B cell (primary cell): Measurements from ENCODE around the gene ASH1L. TPM values are rescaled to one million over a fixed set of nuclear protein-coding genes. Genes with fewer than 3 reads are reported as not detected.
"Not testable (repeated sequence)": the region's sequence is repeated elsewhere in the genome, so short reads cannot be mapped to it uniquely, and the experiment has no call there.

Source experiments
- ATAC-seq: fragments of 200-7000 bp; cut with Tn5 transposase; one replicate; pipeline ENCODE4 v1.10.0; 2021; ENCODE audit warnings: low read depth, mild to moderate bottlenecking, moderate number of reproducible peaks, moderate library complexity
- CTCF ChIA-PET: fragments of 350-600 bp; sonication (Branson Sonifier 250); formaldehyde crosslinking; loops from one replicate; lab custom pipeline; 2021; ENCODE audit warnings: antibody characterized with exemption, inconsistent platforms; lab: Charles Lee
- POLR2A ChIA-PET: fragments of 350-600 bp; sonication (Branson Sonifier 250); formaldehyde crosslinking; loops from one replicate; lab custom pipeline; 2021; ENCODE audit warnings: antibody characterized with exemption; lab: Charles Lee
- DNase-seq: peaks from one replicate; pipeline ENCODE4 v3.0.0; 2013
- H2AFZ ChIP-seq: 2 replicates; pipeline ENCODE4 v1.6.1; 2012; ENCODE audit warnings: mild to moderate bottlenecking, low read depth, low read length; ENCODE audit not compliant: insufficient read depth, poor library complexity, severe bottlenecking
- H3K27ac ChIP-seq, 2 donors: 1 replicate in 1 of 2; 2 replicates in 1 of 2; pipeline ENCODE4 v1.5.1; 2012 to 2013; ENCODE audit warnings: low read length in 2 of 2, mild to moderate bottlenecking in 2 of 2, moderate library complexity in 1 of 2
- H3K27me3 ChIP-seq, 4 experiments: fragments of 200-600 bp in 1 of 4; sonication (generic) in 1 of 4; replicated peaks in 1 of 4; 1 replicate in 2 of 4; 2 replicates in 2 of 4; pipeline versions ENCODE4 v1.6.1 to v1.7.0; 2013 to 2016; ENCODE audit warnings: low read length in 3 of 4, mild to moderate bottlenecking in 2 of 4, mixed read lengths in 1 of 4, moderate library complexity in 1 of 4; ENCODE audit not compliant: insufficient read depth in 4 of 4, control insufficient read depth in 3 of 4; ENCODE audit errors: control extremely low read depth in 1 of 4
- H3K36me3 ChIP-seq, 2 experiments: replicated peaks in 1 of 2; 1 replicate in 1 of 2; 2 replicates in 1 of 2; pipeline versions ENCODE4 v1.6.1 to v1.7.1; 2013; ENCODE audit warnings: low read length in 1 of 2; ENCODE audit not compliant: insufficient read depth in 2 of 2, control insufficient read depth in 1 of 2; ENCODE audit errors: control extremely low read depth in 1 of 2, extremely low read depth in 1 of 2
- H3K4me1 ChIP-seq, 2 donors: fragments of 200-600 bp in 1 of 2; sonication (generic) in 1 of 2; 1 replicate in 1 of 2; 2 replicates in 1 of 2; pipeline versions ENCODE4 v1.5.1 to v1.6.1; 2013 to 2017; ENCODE audit warnings: low read length in 2 of 2; ENCODE audit not compliant: control insufficient read depth in 2 of 2, insufficient read depth in 2 of 2
- H3K4me2 ChIP-seq: replicated peaks from 2 replicates; pipeline ENCODE3; 2012; ENCODE audit warnings: mild to moderate bottlenecking, low read depth, low read length; ENCODE audit not compliant: poor library complexity, severe bottlenecking
- H3K4me3 ChIP-seq, 5 experiments: fragments of 200-600 bp in 1 of 5; sonication (generic) in 1 of 5; 1 replicate in 3 of 5; 2 replicates in 2 of 5; pipeline versions ENCODE4 v1.5.1 to v1.7.0; 2011 to 2016; ENCODE audit warnings: low read length in 4 of 5, mild to moderate bottlenecking in 4 of 5, low read depth in 2 of 5, control low read depth in 1 of 5, moderate library complexity in 1 of 5; ENCODE audit not compliant: insufficient read depth in 1 of 5; ENCODE audit errors: control extremely low read depth in 1 of 5, extremely low read depth in 1 of 5
- H3K79me2 ChIP-seq: fragments of 200-600 bp; sonication (generic); one replicate; pipeline ENCODE4 v1.6.0; 2016; ENCODE audit warnings: low read length; ENCODE audit not compliant: control insufficient read depth, insufficient read depth
- H3K9ac ChIP-seq: fragments of 200-600 bp; sonication (generic); 2 replicates; pipeline ENCODE4 v1.6.1; 2017; ENCODE audit warnings: mild to moderate bottlenecking, low read length, moderate library complexity
- H3K9me3 ChIP-seq, 3 donors: one replicate each; pipeline versions ENCODE4 v1.6.1 to v1.7.1; 2013; ENCODE audit warnings: low read length in 2 of 3; ENCODE audit not compliant: control insufficient read depth in 2 of 3, insufficient read depth in 1 of 3; ENCODE audit errors: control extremely low read depth in 1 of 3
- H4K20me1 ChIP-seq: 2 replicates; pipeline ENCODE4 v1.6.0; 2012; ENCODE audit warnings: mild to moderate bottlenecking, low read length; ENCODE audit not compliant: insufficient read depth, control insufficient read depth, poor library complexity, severe bottlenecking
- H3K27ac Mint-ChIP-seq: one replicate; pipeline ENCODE4 v1.8.0; 2021; ENCODE audit warnings: mixed read lengths
- H3K27me3 Mint-ChIP-seq: one replicate; pipeline ENCODE4 v1.8.0; 2021; ENCODE audit warnings: mixed read lengths
- H3K4me1 Mint-ChIP-seq: one replicate; pipeline ENCODE4 v1.8.0; 2021; ENCODE audit warnings: mixed read lengths
- H3K4me3 Mint-ChIP-seq: one replicate; pipeline ENCODE4 v1.8.0; 2021; ENCODE audit warnings: mixed read lengths
- H3K9me3 Mint-ChIP-seq: one replicate; pipeline ENCODE4 v1.8.0; 2022; ENCODE audit warnings: mixed read lengths; ENCODE audit not compliant: insufficient read depth
- EZH2 ChIP-seq: IDR thresholded peaks from 2 replicates; pipeline ENCODE4 v1.6.1; 2012; ENCODE audit warnings: borderline replicate concordance, low read depth, mild to moderate bottlenecking, moderate library complexity, low read length; ENCODE audit not compliant: insufficient read depth, poor library complexity, severe bottlenecking
- WGBS: methylation state at CpG from one replicate; pipeline ENCODE4 v1.1.5; 2013; ENCODE audit warnings: missing lambda C conversion rate; ENCODE audit not compliant: insufficient coverage; 5-methylcytosine and 5-hydroxymethylcytosine counted together
- intact Hi-C: fragments of 100-400 bp; cut with micrococcal nuclease; formaldehyde crosslinking; loops from one replicate; pipeline ENCODE4 v1.10.0; 2022
- polyA plus RNA-seq: library from polyadenylated mRNA; depleted of rRNA; stranded (reverse); fragments of >200 nt; gene quantifications from 2 replicates; pipeline ENCODE4 v1.2.3, GENCODE V29; 2012
- total RNA-seq, 2 donors: library from RNA; stranded (reverse); fragments of 120-200 nt in 1 of 2; gene quantifications; 1 replicate in 1 of 2; 2 replicates in 1 of 2; pipeline versions ENCODE4 v1.2.3 to v1.2.4, GENCODE V29; 2013 to 2022
- TF ChIP-seq, protein P1 (sequence below): fragments of 200-600 bp; IDR thresholded peaks from one replicate; pipeline ENCODE4 v1.8.0; 2022; ENCODE audit warnings: antibody characterized with exemption, mild to moderate bottlenecking

ASH1L gene
- total and polyA plus RNA-seq, 2 donors (not counting 1 experiment from before 2014, with no cell fraction given) = 17.7 to 124 TPM

DNA sequence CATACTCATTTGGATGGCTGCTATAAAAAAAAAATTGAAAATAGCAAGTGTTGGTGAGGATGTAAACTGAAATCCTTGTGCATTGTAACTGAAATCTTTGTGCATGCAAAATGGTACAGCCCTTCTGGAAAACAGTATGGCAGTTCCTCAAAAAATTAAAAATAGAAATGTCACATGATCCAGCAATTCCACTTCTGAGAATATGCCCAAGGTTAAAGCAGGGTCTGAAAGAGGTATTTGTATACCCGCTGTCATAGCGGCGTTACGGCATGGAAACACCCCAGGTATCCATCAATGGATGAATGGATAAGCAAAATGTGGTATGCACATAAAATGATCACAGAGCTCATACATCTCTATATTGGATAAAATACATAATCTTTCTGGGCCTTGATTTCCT lies 125.2 kb downstream of the ASH1L start:
- Histone ChIP-seq H3K36me3 (peaks cover 4 to 29% of the 10 kb centered on the region in 2 experiments), H2AFZ (no peak overlapping the region), H3K9ac (no peak overlapping the region), H3K4me3 (no peak overlapping the region), H3K27me3 (no peaks in the 10 kb centered on the region), H3K4me2 (no peak overlapping the region), H3K4me1 (no peaks in the 10 kb centered on the region), H3K79me2 (peaks cover 33% of the 10 kb centered on the region), H3K27ac (no peak overlapping the region), H4K20me1 (peaks cover 5% of the 10 kb centered on the region), H3K9me3 (no peaks in the 10 kb centered on the region)
- TF ChIP-seq, protein P1, sequence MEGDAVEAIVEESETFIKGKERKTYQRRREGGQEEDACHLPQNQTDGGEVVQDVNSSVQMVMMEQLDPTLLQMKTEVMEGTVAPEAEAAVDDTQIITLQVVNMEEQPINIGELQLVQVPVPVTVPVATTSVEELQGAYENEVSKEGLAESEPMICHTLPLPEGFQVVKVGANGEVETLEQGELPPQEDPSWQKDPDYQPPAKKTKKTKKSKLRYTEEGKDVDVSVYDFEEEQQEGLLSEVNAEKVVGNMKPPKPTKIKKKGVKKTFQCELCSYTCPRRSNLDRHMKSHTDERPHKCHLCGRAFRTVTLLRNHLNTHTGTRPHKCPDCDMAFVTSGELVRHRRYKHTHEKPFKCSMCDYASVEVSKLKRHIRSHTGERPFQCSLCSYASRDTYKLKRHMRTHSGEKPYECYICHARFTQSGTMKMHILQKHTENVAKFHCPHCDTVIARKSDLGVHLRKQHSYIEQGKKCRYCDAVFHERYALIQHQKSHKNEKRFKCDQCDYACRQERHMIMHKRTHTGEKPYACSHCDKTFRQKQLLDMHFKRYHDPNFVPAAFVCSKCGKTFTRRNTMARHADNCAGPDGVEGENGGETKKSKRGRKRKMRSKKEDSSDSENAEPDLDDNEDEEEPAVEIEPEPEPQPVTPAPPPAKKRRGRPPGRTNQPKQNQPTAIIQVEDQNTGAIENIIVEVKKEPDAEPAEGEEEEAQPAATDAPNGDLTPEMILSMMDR = no peak
- TF ChIP-seq EZH2 = no peak
- Mint-ChIP-seq H3K27me3 (no peaks in the 10 kb centered on the region), H3K4me1 (peaks cover 4% of the 10 kb centered on the region), H3K27ac (no peak overlapping the region), H3K4me3 (no peak overlapping the region), H3K9me3 (no peaks in the 10 kb centered on the region)
- POLR2A ChIA-PET = no interaction called here
- intact Hi-C loops = no loop called here
- WGBS = no CpG with 5 or more reads among the region's 4 CpGs
- no peak for ATAC-seq
- CTCF ChIA-PET = no interaction called here
- no peak for DNase-seq

DNA sequence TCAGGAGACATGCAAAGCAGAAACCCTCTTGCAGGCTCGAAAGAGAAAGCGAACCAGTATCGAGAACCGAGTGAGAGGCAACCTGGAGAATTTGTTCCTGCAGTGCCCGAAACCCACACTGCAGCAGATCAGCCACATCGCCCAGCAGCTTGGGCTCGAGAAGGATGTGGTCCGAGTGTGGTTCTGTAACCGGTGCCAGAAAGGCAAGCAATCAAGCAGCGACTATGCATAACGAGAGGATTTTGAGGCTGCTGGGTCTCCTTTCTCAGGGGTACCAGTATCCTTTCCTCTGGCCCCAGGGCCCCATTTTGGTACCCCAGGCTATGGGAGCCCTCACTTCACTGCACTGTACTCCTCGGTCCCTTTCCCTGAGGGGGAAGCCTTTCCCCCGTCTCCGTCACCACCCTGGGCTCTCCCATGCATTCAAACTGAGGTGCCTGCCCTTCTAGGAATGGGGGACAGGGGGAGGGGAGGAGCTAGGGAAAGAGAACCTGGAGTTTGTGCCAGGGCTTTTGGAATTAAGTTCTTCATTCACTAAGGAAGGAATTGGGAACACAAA lies 128.7 kb downstream of the ASH1L start:
- peak overlapping the region; percentile 10 for H3K27ac Mint-ChIP-seq
- POLR2A ChIA-PET, H3K4me3 Mint-ChIP-seq, DNase-seq, H2AFZ ChIP-seq, intact Hi-C loops, H3K9me3 Mint-ChIP-seq, CTCF ChIA-PET, H3K4me1 Mint-ChIP-seq, H3K4me3 ChIP-seq, H3K4me2 ChIP-seq, H3K27me3 Mint-ChIP-seq, H3K9me3 ChIP-seq, H3K27ac ChIP-seq, H3K9ac ChIP-seq, H3K4me1 ChIP-seq, H3K27me3 ChIP-seq: not testable (repeated sequence)
- Histone ChIP-seq H4K20me1 (peaks cover 14% of the 10 kb centered on the region), H3K79me2 (peaks cover 42% of the 10 kb centered on the region), H3K36me3 (peaks cover 1 to 37% of the 10 kb centered on the region in 2 experiments)
- peak; percentile 24 for ATAC-seq
- WGBS = 98% methylated on average over 13 of the region's 14 CpGs

DNA sequence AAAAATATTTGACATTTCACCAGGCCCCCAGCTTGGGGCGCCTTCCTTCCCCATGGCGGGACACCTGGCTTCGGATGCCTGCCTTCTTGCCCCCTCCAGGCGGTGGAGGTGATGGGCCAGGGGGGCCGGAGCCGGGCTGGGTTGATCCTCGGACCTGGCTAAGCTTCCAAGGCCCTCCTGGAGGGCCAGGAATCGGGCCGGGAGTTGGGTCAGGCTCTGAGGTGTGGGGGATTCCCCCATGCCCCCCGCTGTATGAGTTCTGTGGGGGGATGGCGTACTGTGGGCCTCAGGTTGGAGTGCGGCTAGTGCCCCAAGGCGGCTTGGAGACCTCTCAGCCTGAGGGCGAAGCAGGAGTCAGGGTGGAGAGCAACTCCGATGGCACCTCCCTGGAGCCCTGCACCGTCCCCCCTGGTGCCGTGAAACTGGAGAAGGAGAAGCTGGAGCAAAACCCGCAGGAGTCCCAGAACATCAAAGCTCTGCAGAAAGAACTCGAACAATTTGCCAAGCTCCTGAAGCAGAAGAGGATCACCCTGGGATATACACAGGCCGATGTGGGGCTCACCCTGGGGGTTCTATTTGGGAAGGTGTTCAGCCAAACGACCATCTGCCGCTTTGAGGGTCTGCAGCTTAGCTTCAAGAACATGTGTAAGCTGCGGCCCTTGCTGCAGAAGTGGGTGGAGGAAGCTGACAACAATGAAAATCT lies 129.3 kb downstream of the ASH1L start:
- H3K27ac ChIP-seq, H3K27ac Mint-ChIP-seq, H3K27me3 Mint-ChIP-seq, H3K27me3 ChIP-seq, H3K4me3 Mint-ChIP-seq, intact Hi-C loops, H3K4me2 ChIP-seq, H2AFZ ChIP-seq, DNase-seq, H3K4me1 ChIP-seq, H3K4me1 Mint-ChIP-seq, ATAC-seq, H3K4me3 ChIP-seq, H3K9me3 ChIP-seq, H3K9ac ChIP-seq, POLR2A ChIA-PET, H3K9me3 Mint-ChIP-seq: not testable (repeated sequence)
- CTCF ChIA-PET = interaction anchor here (1.7 kb wide), 1 partner anchor 71 kb away, joined by 3 read pairs; no protein-coding TSS in a partner anchor
- H3K36me3 ChIP-seq = peaks cover under 1 to 32% of the 10 kb centered on the region in 2 experiments
- peaks cover 14% of the 10 kb centered on the region for H4K20me1 ChIP-seq
- peaks cover 36% of the 10 kb centered on the region for H3K79me2 ChIP-seq
- 98% methylated on average over 21 of the region's 23 CpGs for WGBS
